ENCODE results near the gene SLC29A3. TPM values are rescaled to one million over a fixed set of nuclear protein-coding genes. Genes with fewer than 3 reads are reported as not detected.

Gene SLC29A3
- total RNA-seq, 1 donor from 2014 or later: 2.5 TPM

DNA sequence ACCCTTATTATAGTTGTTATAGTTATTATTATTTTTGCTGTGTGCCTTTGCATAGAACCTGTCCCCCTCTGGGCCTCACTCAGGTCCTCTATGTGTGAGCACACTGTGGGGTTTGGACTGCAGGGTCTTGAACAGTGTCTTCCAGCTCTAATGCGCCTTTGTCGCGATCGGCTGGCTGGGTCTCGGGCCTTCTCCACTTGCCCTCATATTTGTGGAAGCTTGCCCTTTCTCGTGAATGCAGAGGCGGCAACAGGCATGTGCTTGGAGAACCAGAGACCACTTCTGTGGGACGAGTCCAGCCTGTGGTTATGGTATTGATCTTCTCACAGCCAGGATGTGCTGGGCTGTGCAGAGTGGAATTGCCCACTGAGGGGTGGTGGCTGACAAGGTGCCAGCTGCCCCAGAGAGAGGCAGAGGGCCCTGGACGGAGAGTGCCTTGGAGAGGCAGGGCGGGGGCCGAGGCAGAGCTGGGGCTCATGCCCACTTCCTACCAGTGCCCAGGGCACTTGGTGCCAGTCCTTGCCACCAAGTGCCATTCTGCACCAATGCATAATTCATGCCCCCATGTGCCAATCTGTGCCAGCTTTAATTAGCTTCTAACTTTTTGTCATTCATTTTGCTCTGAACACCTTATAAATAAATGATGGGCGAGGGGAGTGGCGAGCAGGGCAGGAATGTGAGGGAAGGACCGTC lies 70.9 kb downstream of the SLC29A3 start:
- H3K4me2 ChIP-seq: no peak overlapping the region
- no peak for DNase-seq (ENCODE audit: low spot score)
- peaks cover 6% of the 10 kb centered on the region for H3K4me1 ChIP-seq
- no peak overlapping the region for H2AFZ ChIP-seq (replicated peaks)
- no peak overlapping the region for H3K9ac ChIP-seq
- H3K4me3 Mint-ChIP-seq: no peak overlapping the region
- TF ChIP-seq, protein P1, sequence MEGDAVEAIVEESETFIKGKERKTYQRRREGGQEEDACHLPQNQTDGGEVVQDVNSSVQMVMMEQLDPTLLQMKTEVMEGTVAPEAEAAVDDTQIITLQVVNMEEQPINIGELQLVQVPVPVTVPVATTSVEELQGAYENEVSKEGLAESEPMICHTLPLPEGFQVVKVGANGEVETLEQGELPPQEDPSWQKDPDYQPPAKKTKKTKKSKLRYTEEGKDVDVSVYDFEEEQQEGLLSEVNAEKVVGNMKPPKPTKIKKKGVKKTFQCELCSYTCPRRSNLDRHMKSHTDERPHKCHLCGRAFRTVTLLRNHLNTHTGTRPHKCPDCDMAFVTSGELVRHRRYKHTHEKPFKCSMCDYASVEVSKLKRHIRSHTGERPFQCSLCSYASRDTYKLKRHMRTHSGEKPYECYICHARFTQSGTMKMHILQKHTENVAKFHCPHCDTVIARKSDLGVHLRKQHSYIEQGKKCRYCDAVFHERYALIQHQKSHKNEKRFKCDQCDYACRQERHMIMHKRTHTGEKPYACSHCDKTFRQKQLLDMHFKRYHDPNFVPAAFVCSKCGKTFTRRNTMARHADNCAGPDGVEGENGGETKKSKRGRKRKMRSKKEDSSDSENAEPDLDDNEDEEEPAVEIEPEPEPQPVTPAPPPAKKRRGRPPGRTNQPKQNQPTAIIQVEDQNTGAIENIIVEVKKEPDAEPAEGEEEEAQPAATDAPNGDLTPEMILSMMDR (IDR thresholded peaks at IDR 0.05): no peak
- no peak for TF ChIP-seq EZH2phosphoT487 (IDR thresholded peaks at IDR 0.05)
- no peak overlapping the region for H3K4me3 ChIP-seq
- no peaks in the 10 kb centered on the region for H4K20me1 ChIP-seq (ENCODE audit: low read depth)
- no peaks in the 10 kb centered on the region for H3K36me3 Mint-ChIP-seq
- H3K4me1 Mint-ChIP-seq: peaks cover 4% of the 10 kb centered on the region
- H3K9me3 ChIP-seq (ENCODE audit: low read depth): no peaks in the 10 kb centered on the region
- H3K79me2 ChIP-seq (ENCODE audit: low read depth): no peaks in the 10 kb centered on the region
- H3K27me3 Mint-ChIP-seq (ENCODE audit: insufficient read depth, low read depth): peaks cover 7% of the 10 kb centered on the region
- no peak overlapping the region for H3K27ac ChIP-seq
- H3F3A ChIP-seq (ENCODE audit: low read depth): no peaks in the 10 kb centered on the region
- no peaks in the 10 kb centered on the region for H3K9me3 Mint-ChIP-seq
- peaks cover 24% of the 10 kb centered on the region for H3K27me3 ChIP-seq
- no peaks in the 10 kb centered on the region for H3K36me3 ChIP-seq
- no peak overlapping the region for H3K27ac Mint-ChIP-seq

DNA sequence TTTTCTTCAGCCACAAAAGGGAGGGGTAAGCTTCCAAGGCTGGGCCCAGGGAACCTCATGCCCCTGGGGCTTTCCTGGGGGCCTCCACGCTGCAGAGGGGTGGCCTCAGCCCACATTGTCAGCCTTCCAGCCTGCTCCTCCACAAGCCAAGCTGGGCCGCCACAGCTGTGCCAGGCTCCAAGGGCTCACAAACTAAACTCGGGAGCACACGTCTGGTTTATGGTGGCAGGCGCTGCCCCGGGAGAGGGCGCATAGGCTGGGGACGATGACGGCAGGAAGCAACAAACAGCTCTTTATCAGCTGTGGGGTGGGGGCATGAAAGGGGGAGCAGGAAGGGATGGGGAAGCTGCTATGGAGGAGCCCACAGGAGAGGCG lies 71.4 kb downstream of the SLC29A3 start:
- TF ChIP-seq, protein P1 (IDR thresholded peaks at IDR 0.05): no peak
- TF ChIP-seq EZH2phosphoT487 (IDR thresholded peaks at IDR 0.05) (no peak), EZH2 (IDR thresholded peaks at IDR 0.05) (no peak)
- Histone ChIP-seq H3K4me2 (no peak overlapping the region), H3K9me3 (ENCODE audit: low read depth) (no peaks in the 10 kb centered on the region), H3K36me3 (no peaks in the 10 kb centered on the region), H3F3A (ENCODE audit: low read depth) (peaks cover under 1% of the 10 kb centered on the region), H3K79me2 (ENCODE audit: low read depth) (no peaks in the 10 kb centered on the region), H4K20me1 (ENCODE audit: low read depth) (no peaks in the 10 kb centered on the region), H3K4me1 (peaks cover 6% of the 10 kb centered on the region), H3K4me3 (no peak overlapping the region), H3K27me3 (peaks cover 29% of the 10 kb centered on the region), H2AFZ (replicated peaks) (no peak overlapping the region), H3K27ac (no peak overlapping the region), H3K9ac (no peak overlapping the region)
- Mint-ChIP-seq H3K4me3 (no peak overlapping the region), H3K27ac (no peak overlapping the region), H3K36me3 (no peaks in the 10 kb centered on the region), H3K27me3 (ENCODE audit: insufficient read depth, low read depth) (peaks cover 12% of the 10 kb centered on the region), H3K4me1 (peaks cover 5% of the 10 kb centered on the region), H3K9me3 (no peaks in the 10 kb centered on the region)
- DNase-seq (ENCODE audit: low spot score): no peak

DNA sequence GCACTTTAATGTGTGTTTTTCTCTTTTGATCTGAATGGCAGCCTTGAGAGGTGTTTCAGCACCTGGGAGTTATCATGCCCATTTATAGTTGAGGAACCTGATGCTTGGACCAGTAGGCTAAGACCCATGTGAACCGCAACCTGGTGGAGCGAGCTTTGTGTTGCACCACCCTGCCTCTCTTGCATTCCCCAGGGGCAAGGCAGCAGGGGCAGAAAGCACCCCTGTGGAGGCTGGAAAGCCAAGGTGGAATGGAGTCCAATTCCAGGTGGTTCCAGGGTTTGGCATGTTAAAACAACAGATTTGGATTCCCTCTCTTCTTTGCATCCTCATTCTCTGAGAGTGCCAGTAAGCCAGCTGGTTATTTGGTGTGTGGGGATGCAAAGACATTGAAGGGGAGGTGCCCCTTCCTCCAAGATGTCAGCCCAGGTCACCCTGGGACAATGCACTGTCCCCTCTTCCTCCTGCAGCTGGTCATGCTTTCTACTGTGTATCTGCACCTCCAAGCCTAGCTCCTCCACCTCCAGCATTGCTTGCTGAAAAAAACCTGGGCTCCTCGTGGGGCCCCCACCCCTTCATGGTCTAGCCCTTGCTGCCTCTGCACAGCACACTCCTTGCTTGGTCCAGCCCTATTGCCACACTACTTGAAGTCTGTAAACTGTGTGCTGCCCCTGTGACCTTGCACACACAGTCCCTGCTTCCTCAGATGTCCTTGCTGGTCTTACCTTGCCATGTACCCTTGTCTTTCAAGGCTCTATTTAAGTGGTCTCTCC lies 72.0 kb downstream of the SLC29A3 start:
- Histone ChIP-seq H3F3A (ENCODE audit: low read depth) (peaks cover 7% of the 10 kb centered on the region), H3K4me1 (peaks cover 6% of the 10 kb centered on the region), H4K20me1 (ENCODE audit: low read depth) (no peaks in the 10 kb centered on the region), H3K4me2 (no peak overlapping the region), H3K27ac (no peak overlapping the region), H2AFZ (replicated peaks) (no peak overlapping the region), H3K79me2 (ENCODE audit: low read depth) (no peaks in the 10 kb centered on the region), H3K9ac (no peak overlapping the region), H3K4me3 (no peak overlapping the region), H3K9me3 (ENCODE audit: low read depth) (no peaks in the 10 kb centered on the region), H3K36me3 (no peaks in the 10 kb centered on the region), H3K27me3 (peaks cover 36% of the 10 kb centered on the region)
- Mint-ChIP-seq H3K4me1 (peaks cover 12% of the 10 kb centered on the region), H3K9me3 (no peaks in the 10 kb centered on the region), H3K27me3 (ENCODE audit: insufficient read depth, low read depth) (peaks cover 19% of the 10 kb centered on the region), H3K36me3 (no peaks in the 10 kb centered on the region), H3K27ac (no peak overlapping the region), H3K4me3 (no peak overlapping the region)
- no peak for TF ChIP-seq EZH2phosphoT487 (IDR thresholded peaks at IDR 0.05)
- TF ChIP-seq, protein P1 (IDR thresholded peaks at IDR 0.05): no peak
- TF ChIP-seq EZH2 (IDR thresholded peaks at IDR 0.05): no peak
- no peak for DNase-seq (ENCODE audit: low spot score)

Measured in neural progenitor cell (in vitro differentiated cells).